H1 (cell line): Measurements from ENCODE around the gene CX3CR1. TPM values are rescaled to one million over a fixed set of nuclear protein-coding genes. Genes with fewer than 3 reads are reported as not detected.

Source experiments
- CHD7 ChIP-seq: fragments of 300-600 bp; sonication (generic); IDR thresholded peaks from 2 replicates; pipeline ENCODE4 v1.7.1; 2012; ENCODE audit warnings: low read length, moderate library complexity, mild to moderate bottlenecking, inconsistent platforms; ENCODE audit not compliant: insufficient replicate concordance
- GABPA ChIP-seq: IDR thresholded peaks from 2 replicates; pipeline ENCODE4 v1.6.1; 2011; ENCODE audit warnings: mild to moderate bottlenecking, low read length, moderate library complexity, borderline replicate concordance; ENCODE audit not compliant: insufficient read depth
- GTF2F1 ChIP-seq: IDR thresholded peaks from 2 replicates; pipeline ENCODE4 v1.6.1; 2012; ENCODE audit warnings: low read depth, low read length, improper control_type of control experiment, borderline replicate concordance
- JUND ChIP-seq: IDR thresholded peaks from 2 replicates; pipeline ENCODE4 v1.6.1; 2011; ENCODE audit warnings: mild to moderate bottlenecking, improper control_type of control experiment, low read length
- NRF1 ChIP-seq: IDR thresholded peaks from 2 replicates; pipeline ENCODE4 v1.6.1; 2011; ENCODE audit warnings: mild to moderate bottlenecking, low read depth, low read length, improper control_type of control experiment
- RNF2 ChIP-seq: fragments of 200-900, 300-1000 bp; sonication (generic); IDR thresholded peaks from 2 replicates; pipeline ENCODE4 v1.7.1; 2016; ENCODE audit warnings: borderline replicate concordance, low read depth, mild to moderate bottlenecking, antibody characterized with exemption, low read length; ENCODE audit not compliant: poor library complexity, severe bottlenecking; ENCODE audit errors: missing control alignments
- YY1 ChIP-seq: IDR thresholded peaks from 2 replicates; pipeline ENCODE4 v1.6.1; 2011; ENCODE audit warnings: low read depth, mild to moderate bottlenecking, low read length
- polyA plus RNA-seq, 7 experiments: library from polyadenylated mRNA; depleted of rRNA in 3 of 7; stranded (reverse) in 5 of 7; unstranded in 2 of 7; fragments of >200 nt in 5 of 7; fragments of 200-250 nt in 2 of 7; gene quantifications; 1 replicate in 5 of 7; 2 replicates in 1 of 7; 4 replicates in 1 of 7; pipeline versions ENCODE4 v1.2.1 to v1.2.3, GENCODE V29; 2011 to 2013; ENCODE audit warnings: missing spikeins in 2 of 7, mixed read lengths in 2 of 7
- total RNA-seq: library from RNA; stranded (reverse); fragmentation: NEBNext Ultra II Directional; extraction: Animal tissue kit (Norgen Biotek cat#: 25700); gene quantifications from 2 replicates; pipeline ENCODE4 v1.2.1, GENCODE V29; 2021

The CX3CR1 gene
- total and polyA plus RNA-seq, 2 of the 8 experiments (the other 6 are each of a cell fraction or from before 2014, with no cell fraction given) = 0.08 TPM; not detected in 1

GRCh38 chr3:39292961-39293360 is 13.1 kb upstream of the CX3CR1 start (continued):
- TF ChIP-seq CHD7 (no peak), GABPA (no peak), YY1 (no peak), RNF2 (no peak), GTF2F1 (no peak), JUND (no peak), NRF1 (no peak)
